ENCODE data around the gene SH3GL3.

Gene SH3GL3

DNA sequence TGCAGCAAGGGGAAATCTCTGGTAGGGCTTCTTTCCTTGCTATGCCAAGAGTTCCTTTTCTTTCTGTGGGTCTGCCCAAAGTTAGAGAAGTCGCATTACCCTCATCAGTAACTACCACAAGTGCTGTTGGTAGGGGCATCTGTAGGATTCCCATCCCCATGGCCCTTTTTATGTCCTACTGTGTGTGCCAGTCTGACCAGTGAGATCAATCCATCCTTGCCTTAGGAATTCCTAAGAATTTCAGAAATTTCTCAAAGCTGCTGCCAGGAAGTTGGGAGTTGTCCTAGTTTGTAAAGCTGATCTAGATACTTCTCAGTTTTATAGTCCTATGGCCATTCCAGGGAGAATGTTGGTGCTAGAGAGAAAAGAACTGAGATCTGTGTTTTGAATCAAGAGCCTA is 36.5 kb downstream of the SH3GL3 start:
- Histone ChIP-seq H3K27me3 (ENCODE audit: insufficient read depth, low read length) (no peaks in the 10 kb centered on the region), H3K9ac (ENCODE audit: low read depth, low read length) (no peak overlapping the region), H3K36me3 (ENCODE audit: insufficient read depth, low read length) (no peaks in the 10 kb centered on the region), H3K4me3 (ENCODE audit: low read length) (no peak overlapping the region), H3K4me1 (ENCODE audit: insufficient read depth, low read length) (no peaks in the 10 kb centered on the region), H3K27ac (ENCODE audit: low read depth, low read length) (no peak overlapping the region), H3K9me3 (ENCODE audit: insufficient read depth, low read depth, low read length) (peaks cover 7% of the 10 kb centered on the region; the same call in 1 of the 2 replicates)
- WGBS = 100% methylated on average over 1 of the region's 1 CpG

DNA sequence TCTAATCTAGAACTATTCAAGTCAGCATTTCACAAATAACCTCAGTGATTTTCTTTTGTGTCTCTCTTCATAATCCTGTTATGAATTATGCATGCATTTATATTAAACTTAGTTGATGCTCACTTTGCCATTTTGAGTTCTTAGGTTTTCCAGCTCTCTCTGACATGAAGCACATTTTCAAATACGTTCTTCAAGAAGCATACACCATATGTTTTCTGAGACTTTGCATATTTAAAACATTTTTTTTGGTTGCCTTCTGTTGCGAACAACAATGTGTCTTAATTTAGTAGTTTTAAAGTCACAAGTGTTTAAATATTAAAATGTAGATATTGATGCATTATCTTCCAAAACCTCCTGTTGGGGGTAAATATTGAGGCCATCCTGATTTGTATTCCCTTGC is 37.5 kb downstream of the SH3GL3 start:
- Histone ChIP-seq H3K27me3 (ENCODE audit: insufficient read depth, low read length) (no peaks in the 10 kb centered on the region), H3K4me3 (ENCODE audit: low read length) (no peak overlapping the region), H3K9ac (ENCODE audit: low read depth, low read length) (no peak overlapping the region), H3K36me3 (ENCODE audit: insufficient read depth, low read length) (no peaks in the 10 kb centered on the region), H3K9me3 (ENCODE audit: insufficient read depth, low read depth, low read length) (peaks cover 7% of the 10 kb centered on the region; the same call in 1 of the 2 replicates), H3K4me1 (ENCODE audit: insufficient read depth, low read length) (no peaks in the 10 kb centered on the region), H3K27ac (ENCODE audit: low read depth, low read length) (no peak overlapping the region)
- WGBS = 93% methylated on average over 1 of the region's 2 CpGs

DNA sequence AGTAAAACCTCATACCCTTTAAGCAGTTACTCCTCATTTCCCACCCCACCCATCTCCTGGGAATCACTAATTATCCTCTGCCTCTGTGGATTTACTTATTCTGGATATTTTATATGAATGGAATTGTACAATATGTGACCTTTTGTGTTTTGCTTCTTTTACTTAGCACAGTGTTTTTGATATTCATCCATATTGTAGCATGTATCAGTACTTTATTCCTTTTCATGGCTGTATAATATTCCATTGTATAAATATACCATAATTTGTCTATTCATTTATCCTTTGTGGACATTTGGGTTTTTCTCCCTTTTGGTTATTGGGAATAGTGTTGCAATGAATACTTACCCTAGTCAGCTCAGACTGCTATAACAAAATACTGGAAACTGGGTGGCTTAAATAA is 39.2 kb downstream of the SH3GL3 start:
- no peaks in the 10 kb centered on the region for H3K36me3 ChIP-seq (ENCODE audit: insufficient read depth, low read length)
- H3K27ac ChIP-seq (ENCODE audit: low read depth, low read length) = no peak overlapping the region
- H3K4me1 ChIP-seq (ENCODE audit: insufficient read depth, low read length) = no peaks in the 10 kb centered on the region
- no peak overlapping the region for H3K9ac ChIP-seq (ENCODE audit: low read depth, low read length)
- H3K9me3 ChIP-seq (ENCODE audit: insufficient read depth, low read depth, low read length) = peaks cover 7% of the 10 kb centered on the region; the same call in 1 of the 2 replicates
- no peak overlapping the region for H3K4me3 ChIP-seq (ENCODE audit: low read length)
- H3K27me3 ChIP-seq (ENCODE audit: insufficient read depth, low read length) = no peaks in the 10 kb centered on the region

DNA sequence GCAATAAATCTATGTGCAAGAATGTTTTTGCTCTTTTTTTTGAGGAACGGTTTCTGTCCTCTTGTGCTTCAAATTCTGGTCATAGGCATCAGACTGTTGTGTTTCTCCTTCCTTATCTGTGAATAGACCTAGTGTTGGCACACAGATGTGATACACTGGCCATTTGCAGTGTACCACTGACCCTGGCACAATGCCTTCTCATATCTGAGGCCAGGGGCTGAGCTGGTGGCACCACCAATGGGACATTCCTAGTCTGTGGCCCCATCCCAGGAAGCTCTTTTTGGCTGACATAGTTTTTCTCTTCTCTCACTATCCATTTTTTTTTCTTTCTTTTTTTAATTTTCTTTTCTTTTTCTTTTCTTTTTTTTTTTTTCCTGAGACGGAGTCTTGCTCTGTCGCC is 40.4 kb downstream of the SH3GL3 start:
- Histone ChIP-seq H3K4me1 (ENCODE audit: insufficient read depth, low read length) (no peaks in the 10 kb centered on the region), H3K36me3 (ENCODE audit: insufficient read depth, low read length) (no peaks in the 10 kb centered on the region), H3K27me3 (ENCODE audit: insufficient read depth, low read length) (no peaks in the 10 kb centered on the region), H3K4me3 (ENCODE audit: low read length) (no peak overlapping the region), H3K27ac (ENCODE audit: low read depth, low read length) (no peak overlapping the region), H3K9ac (ENCODE audit: low read depth, low read length) (no peak overlapping the region), H3K9me3 (ENCODE audit: insufficient read depth, low read depth, low read length) (peaks cover 7% of the 10 kb centered on the region; the same call in 1 of the 2 replicates)
- 91% methylated on average over 3 of the region's 3 CpGs for WGBS

DNA sequence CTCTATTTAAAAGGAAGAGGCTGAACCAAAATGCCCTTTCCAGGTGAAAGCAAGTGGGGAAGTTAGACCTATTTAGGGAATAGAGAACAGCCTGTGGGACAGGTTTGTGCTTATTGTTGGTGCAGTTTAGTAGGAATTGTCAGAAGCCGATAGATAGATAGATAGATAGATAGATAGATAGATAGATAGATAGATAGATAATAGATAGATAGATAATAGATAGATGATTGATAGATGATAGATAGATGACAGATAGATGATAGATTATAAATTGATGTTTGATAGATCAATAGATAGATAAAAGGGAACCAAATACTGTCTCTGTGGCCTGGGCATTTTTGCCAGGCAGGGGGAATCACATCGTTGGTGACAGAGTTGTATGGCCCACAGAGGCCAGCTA is 42.5 kb downstream of the SH3GL3 start:
- no peak overlapping the region for H3K27ac ChIP-seq (ENCODE audit: low read depth, low read length)
- 91% methylated on average over 2 of the region's 2 CpGs for WGBS
- H3K4me1 ChIP-seq (ENCODE audit: insufficient read depth, low read length) = no peaks in the 10 kb centered on the region
- H3K36me3 ChIP-seq (ENCODE audit: insufficient read depth, low read length) = no peaks in the 10 kb centered on the region
- no peaks in the 10 kb centered on the region for H3K9me3 ChIP-seq (ENCODE audit: insufficient read depth, low read depth, low read length)
- no peak overlapping the region for H3K4me3 ChIP-seq (ENCODE audit: low read length)
- H3K9ac ChIP-seq (ENCODE audit: low read depth, low read length) = no peak overlapping the region
- H3K27me3 ChIP-seq (ENCODE audit: insufficient read depth, low read length) = no peaks in the 10 kb centered on the region

DNA sequence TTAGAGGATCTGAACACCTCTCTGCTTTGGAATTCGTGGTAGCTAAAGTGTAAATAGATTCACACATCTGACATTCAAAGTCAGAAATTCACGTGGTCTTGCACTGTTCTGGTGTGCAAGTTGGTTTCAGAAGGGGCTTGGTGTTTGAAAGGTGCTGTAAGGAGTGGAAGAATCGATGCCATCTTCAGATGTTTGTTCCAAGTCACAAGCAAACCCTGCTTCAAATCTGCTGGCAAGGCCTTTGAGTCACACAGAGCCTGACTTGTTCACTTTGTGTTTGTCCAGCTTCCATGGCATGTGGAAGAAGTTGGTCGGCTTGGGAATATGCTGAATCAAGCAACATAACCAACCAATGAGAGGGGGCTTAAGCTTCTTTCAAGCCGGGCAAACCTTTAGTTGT is 44.3 kb downstream of the SH3GL3 start:
- H3K27me3 ChIP-seq (ENCODE audit: insufficient read depth, low read length) = no peaks in the 10 kb centered on the region
- 88% methylated on average over 4 of the region's 5 CpGs for WGBS

DNA sequence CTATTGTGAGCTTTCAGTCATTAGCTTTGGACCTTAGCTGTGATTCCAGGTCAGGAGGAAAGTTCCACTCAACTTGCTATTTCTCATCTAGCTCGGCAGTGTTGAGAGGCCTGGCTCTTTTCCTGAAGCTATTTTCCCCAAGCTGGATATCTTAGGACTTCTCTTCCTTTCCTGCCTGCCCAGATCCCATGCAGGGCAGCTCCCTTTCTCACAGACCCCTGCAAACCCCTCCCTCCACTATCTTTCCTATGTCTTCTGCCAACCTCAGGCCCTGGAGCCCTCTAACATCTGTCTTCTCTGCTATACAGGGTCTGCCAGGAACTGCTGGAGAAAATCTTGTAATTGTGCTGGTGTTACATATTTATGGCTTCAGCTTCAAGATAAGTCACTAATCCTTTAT is 49.6 kb downstream of the SH3GL3 start:
- H3K9me3 ChIP-seq (ENCODE audit: insufficient read depth, low read depth, low read length) = peaks cover 12% of the 10 kb centered on the region
- no peaks in the 10 kb centered on the region for H3K36me3 ChIP-seq (ENCODE audit: insufficient read depth, low read length)
- no peak overlapping the region for H3K27ac ChIP-seq (ENCODE audit: low read depth, low read length)
- 92% methylated on average over 1 of the region's 1 CpG for WGBS
- H3K4me1 ChIP-seq (ENCODE audit: insufficient read depth, low read length) = peaks cover 16% of the 10 kb centered on the region
- no peaks in the 10 kb centered on the region for H3K27me3 ChIP-seq (ENCODE audit: insufficient read depth, low read length)
- H3K9ac ChIP-seq (ENCODE audit: low read depth, low read length) = no peak overlapping the region
- no peak overlapping the region for H3K4me3 ChIP-seq (ENCODE audit: low read length)

More for the DNA sequence above, 44.3 kb downstream of the SH3GL3 start:
- H3K9ac ChIP-seq (ENCODE audit: low read depth, low read length) = no peak overlapping the region
- H3K9me3 ChIP-seq (ENCODE audit: insufficient read depth, low read depth, low read length) = no peaks in the 10 kb centered on the region
- no peak overlapping the region for H3K4me3 ChIP-seq (ENCODE audit: low read length)
- H3K27ac ChIP-seq (ENCODE audit: low read depth, low read length) = no peak overlapping the region
- no peaks in the 10 kb centered on the region for H3K4me1 ChIP-seq (ENCODE audit: insufficient read depth, low read length)
- no peaks in the 10 kb centered on the region for H3K36me3 ChIP-seq (ENCODE audit: insufficient read depth, low read length)

DNA sequence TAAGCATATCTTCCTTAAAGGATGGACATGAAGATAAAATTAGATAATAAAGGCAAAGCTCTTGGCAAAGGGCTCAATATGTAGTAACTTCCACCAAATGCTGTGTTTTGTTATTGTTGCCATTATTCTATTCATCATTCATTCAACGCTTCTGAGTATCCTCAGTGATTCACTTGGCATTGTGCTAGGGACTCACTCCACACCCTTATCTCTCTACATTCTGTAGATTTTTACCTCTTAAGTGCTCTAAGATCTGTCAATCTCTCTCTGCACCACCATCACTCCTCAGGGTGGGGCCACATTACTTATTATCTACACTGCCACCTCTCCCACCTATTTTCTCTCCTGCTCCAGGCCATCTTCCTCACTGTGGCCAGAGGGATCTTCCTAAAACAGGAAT is 51.2 kb downstream of the SH3GL3 start:
- Histone ChIP-seq H3K36me3 (ENCODE audit: insufficient read depth, low read length) (no peaks in the 10 kb centered on the region), H3K4me3 (ENCODE audit: low read length) (0 out of 2 replicates have a peak overlapping the region, but pooled peaks have one; percentile 15), H3K27me3 (ENCODE audit: insufficient read depth, low read length) (no peaks in the 10 kb centered on the region), H3K9me3 (ENCODE audit: insufficient read depth, low read depth, low read length) (peaks cover 12% of the 10 kb centered on the region), H3K4me1 (ENCODE audit: insufficient read depth, low read length) (peaks cover 16% of the 10 kb centered on the region), H3K27ac (ENCODE audit: low read depth, low read length) (peak overlapping the region; percentile 87; the same call in 1 of the 2 replicates), H3K9ac (ENCODE audit: low read depth, low read length) (peak overlapping the region; percentile 39; the same call in 1 of the 2 replicates)
- WGBS = 100% methylated on average over 1 of the region's 1 CpG

DNA sequence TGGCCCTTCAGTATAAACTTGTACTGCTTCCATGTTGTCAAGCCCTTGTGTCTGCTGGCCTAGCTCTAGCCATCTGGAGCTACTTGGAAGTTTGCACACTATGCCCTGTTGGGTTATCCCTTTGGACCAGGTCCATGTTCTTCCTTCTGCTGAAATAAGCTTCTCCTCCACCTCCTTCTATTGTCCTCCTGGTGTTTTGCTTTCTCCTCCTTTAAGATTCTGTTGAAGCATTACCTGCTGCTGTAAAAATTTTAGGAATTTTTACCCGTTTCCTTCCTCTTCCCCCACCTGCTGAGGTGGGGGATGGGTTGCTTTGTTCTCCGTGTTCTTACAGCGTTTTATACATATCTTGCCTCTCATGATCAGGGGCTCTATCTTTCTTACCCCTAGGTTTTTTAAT is 51.7 kb downstream of the SH3GL3 start:
- WGBS = no CpG with 5 or more reads among the region's 3 CpGs
- peaks cover 16% of the 10 kb centered on the region for H3K4me1 ChIP-seq (ENCODE audit: insufficient read depth, low read length)
- peaks cover 12% of the 10 kb centered on the region for H3K9me3 ChIP-seq (ENCODE audit: insufficient read depth, low read depth, low read length)
- H3K4me3 ChIP-seq (ENCODE audit: low read length) = 0 out of 2 replicates have a peak overlapping the region, but pooled peaks have one; percentile 15
- peak overlapping the region; percentile 39; the same call in 1 of the 2 replicates for H3K9ac ChIP-seq (ENCODE audit: low read depth, low read length)
- H3K27ac ChIP-seq (ENCODE audit: low read depth, low read length) = peak overlapping the region; percentile 87; the same call in 1 of the 2 replicates
- H3K27me3 ChIP-seq (ENCODE audit: insufficient read depth, low read length) = no peaks in the 10 kb centered on the region
- no peaks in the 10 kb centered on the region for H3K36me3 ChIP-seq (ENCODE audit: insufficient read depth, low read length)

DNA sequence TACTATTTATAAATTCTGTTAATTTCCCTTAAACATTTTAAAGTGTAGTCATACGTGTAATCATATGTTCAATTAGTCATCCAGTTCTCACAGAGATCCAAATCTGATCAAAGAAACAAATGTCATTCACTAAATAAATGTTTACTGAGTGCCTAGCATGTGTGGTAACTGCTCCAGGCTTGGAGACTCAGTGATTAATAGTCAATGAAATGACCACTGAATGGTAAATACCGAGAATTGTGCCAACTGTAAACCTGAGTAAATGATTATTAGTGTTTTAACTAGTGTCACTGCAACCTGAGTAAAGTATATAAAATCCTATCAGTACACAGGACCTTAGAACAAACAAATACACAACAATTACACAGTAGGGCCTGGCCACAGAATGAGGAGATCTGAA is 52.3 kb downstream of the SH3GL3 start:
- 0 out of 2 replicates have a peak overlapping the region, but pooled peaks have one; percentile 53 for H3K27ac ChIP-seq (ENCODE audit: low read depth, low read length)
- H3K9me3 ChIP-seq (ENCODE audit: insufficient read depth, low read depth, low read length) = peaks cover 12% of the 10 kb centered on the region
- H3K9ac ChIP-seq (ENCODE audit: low read depth, low read length) = no peak overlapping the region
- no peaks in the 10 kb centered on the region for H3K36me3 ChIP-seq (ENCODE audit: insufficient read depth, low read length)
- H3K4me1 ChIP-seq (ENCODE audit: insufficient read depth, low read length) = peaks cover 16% of the 10 kb centered on the region
- 96% methylated on average over 2 of the region's 2 CpGs for WGBS
- no peak overlapping the region for H3K4me3 ChIP-seq (ENCODE audit: low read length)
- H3K27me3 ChIP-seq (ENCODE audit: insufficient read depth, low read length) = no peaks in the 10 kb centered on the region

DNA sequence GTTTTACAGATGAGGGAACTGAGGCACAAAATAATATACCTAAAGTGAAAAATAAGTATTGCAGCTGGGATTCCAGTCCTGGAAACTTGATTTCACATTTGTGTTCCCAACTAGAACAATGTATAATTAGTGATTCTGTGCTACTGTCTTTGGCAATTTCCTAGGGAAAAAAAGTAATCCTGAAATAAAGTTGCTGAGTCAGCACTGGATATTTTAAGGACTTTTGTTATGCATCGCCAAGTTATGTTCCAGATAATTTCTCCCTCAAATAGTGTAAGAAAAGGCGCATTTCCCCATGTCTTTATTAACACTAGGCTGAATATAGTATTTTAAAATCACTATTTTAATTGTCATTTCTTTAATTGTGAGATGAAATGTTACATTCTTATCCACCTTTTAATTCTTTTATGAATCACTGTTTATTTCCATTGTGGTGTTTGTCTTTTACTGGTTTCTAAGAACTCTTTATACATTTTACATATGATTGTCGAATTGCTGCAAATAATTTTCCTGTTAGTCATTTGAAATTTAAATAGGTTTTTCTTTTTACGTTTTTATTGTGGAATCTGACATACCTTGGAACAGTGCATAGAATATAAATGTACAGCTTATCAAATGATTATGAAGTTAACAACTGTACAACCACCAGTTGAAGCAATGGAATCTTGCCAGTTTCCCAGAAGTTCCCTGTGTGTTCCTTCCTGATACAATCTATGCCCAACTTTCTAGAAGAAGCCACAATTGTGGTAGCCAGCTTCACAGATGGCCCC is 56.6 kb downstream of the SH3GL3 start:
- no peak overlapping the region for H3K4me3 ChIP-seq (ENCODE audit: low read length)
- no peak overlapping the region for H3K27ac ChIP-seq (ENCODE audit: low read depth, low read length)
- H3K4me1 ChIP-seq (ENCODE audit: insufficient read depth, low read length) = peaks cover 12% of the 10 kb centered on the region
- H3K9me3 ChIP-seq (ENCODE audit: insufficient read depth, low read depth, low read length) = no peaks in the 10 kb centered on the region
- no peaks in the 10 kb centered on the region for H3K27me3 ChIP-seq (ENCODE audit: insufficient read depth, low read length)
- 100% methylated on average over 1 of the region's 4 CpGs for WGBS
- no peaks in the 10 kb centered on the region for H3K36me3 ChIP-seq (ENCODE audit: insufficient read depth, low read length)
- H3K9ac ChIP-seq (ENCODE audit: low read depth, low read length) = no peak overlapping the region

Data from HUES64 (cell line).